Measurements from ENCODE around the gene NRIP3. TPM values are rescaled to one million over a fixed set of nuclear protein-coding genes. Genes with fewer than 3 reads are reported as not detected.

Gene NRIP3
- total RNA-seq, 4 donors from 2014 or later = 0.29 to 6.8 (median 3.8) TPM

DNA sequence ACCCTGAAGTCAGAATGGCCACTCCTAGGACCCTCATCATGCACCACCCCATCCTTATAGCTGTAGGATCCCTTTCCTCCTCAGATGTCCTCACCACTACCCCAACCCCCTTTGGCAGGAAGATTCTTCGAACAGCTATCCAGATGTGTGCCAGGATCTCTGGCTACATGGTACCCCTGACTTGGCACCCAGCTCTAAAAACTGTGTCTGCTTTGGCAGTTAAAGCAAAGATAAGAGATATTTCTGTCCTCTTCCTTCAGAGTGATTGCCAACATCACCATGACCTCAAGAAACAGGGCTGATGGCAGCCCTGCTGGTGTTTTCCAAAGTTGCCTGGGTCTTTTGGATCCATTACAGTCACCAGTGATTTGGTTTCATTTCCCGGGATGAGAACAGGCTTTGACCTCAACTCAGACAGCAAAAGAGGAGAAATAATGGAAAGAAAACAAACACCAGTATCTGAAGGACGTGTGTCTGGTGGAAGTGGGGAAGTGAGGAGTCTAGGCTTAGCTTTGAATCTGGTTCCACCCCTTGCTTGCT lies 4.3 kb upstream of the NRIP3 start:
- DNase-seq = no peak
- intact Hi-C loops (cut with DNase I; ENCODE audit: low total_unique reads) = no loop called here
- no peaks in the 10 kb centered on the region for H3K36me3 ChIP-seq
- no peak overlapping the region for H3K27ac ChIP-seq
- TF ChIP-seq POLR2A (IDR thresholded peaks at IDR 0.05) = no peak
- TF ChIP-seq, protein P1, sequence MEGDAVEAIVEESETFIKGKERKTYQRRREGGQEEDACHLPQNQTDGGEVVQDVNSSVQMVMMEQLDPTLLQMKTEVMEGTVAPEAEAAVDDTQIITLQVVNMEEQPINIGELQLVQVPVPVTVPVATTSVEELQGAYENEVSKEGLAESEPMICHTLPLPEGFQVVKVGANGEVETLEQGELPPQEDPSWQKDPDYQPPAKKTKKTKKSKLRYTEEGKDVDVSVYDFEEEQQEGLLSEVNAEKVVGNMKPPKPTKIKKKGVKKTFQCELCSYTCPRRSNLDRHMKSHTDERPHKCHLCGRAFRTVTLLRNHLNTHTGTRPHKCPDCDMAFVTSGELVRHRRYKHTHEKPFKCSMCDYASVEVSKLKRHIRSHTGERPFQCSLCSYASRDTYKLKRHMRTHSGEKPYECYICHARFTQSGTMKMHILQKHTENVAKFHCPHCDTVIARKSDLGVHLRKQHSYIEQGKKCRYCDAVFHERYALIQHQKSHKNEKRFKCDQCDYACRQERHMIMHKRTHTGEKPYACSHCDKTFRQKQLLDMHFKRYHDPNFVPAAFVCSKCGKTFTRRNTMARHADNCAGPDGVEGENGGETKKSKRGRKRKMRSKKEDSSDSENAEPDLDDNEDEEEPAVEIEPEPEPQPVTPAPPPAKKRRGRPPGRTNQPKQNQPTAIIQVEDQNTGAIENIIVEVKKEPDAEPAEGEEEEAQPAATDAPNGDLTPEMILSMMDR (IDR thresholded peaks at IDR 0.05) = no peak
- H3K9me3 ChIP-seq = no peaks in the 10 kb centered on the region
- no peak overlapping the region for H3K4me3 ChIP-seq
- no peaks in the 10 kb centered on the region for H3K27me3 ChIP-seq
- H3K4me1 ChIP-seq = peaks cover 0 to 11% of the 10 kb centered on the region in 2 donors

DNA sequence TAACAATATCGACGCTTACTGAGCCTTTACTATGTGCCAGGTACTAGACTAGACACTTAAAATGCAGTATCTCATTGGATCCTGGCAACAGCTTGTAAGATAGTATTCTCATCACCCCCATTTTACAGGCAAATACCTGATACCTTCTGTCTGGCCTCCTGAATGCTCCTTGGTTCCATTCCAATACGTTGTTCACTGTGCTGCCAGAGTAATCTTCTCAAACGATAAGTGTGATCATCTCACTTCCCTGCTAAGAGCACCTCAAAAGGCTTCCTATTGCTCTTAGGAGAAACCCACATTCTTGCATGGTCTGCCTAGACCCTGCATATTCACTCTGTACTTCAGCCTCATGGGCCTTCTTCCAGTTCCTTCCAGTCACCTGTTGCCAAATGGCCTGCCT lies 1.3 kb upstream of the NRIP3 start:
- H3K4me1 ChIP-seq = peaks cover 0 to 14% of the 10 kb centered on the region in 2 donors
- no peaks in the 10 kb centered on the region for H3K27me3 ChIP-seq
- no peak overlapping the region for H3K4me3 ChIP-seq
- H3K27ac ChIP-seq = no peak overlapping the region
- TF ChIP-seq, protein P1 (IDR thresholded peaks at IDR 0.05) = no peak
- TF ChIP-seq POLR2A (IDR thresholded peaks at IDR 0.05) = no peak
- no peaks in the 10 kb centered on the region for H3K36me3 ChIP-seq
- intact Hi-C loops (cut with DNase I; ENCODE audit: low total_unique reads) = no loop called here
- H3K9me3 ChIP-seq = no peaks in the 10 kb centered on the region
- no peak for DNase-seq

DNA sequence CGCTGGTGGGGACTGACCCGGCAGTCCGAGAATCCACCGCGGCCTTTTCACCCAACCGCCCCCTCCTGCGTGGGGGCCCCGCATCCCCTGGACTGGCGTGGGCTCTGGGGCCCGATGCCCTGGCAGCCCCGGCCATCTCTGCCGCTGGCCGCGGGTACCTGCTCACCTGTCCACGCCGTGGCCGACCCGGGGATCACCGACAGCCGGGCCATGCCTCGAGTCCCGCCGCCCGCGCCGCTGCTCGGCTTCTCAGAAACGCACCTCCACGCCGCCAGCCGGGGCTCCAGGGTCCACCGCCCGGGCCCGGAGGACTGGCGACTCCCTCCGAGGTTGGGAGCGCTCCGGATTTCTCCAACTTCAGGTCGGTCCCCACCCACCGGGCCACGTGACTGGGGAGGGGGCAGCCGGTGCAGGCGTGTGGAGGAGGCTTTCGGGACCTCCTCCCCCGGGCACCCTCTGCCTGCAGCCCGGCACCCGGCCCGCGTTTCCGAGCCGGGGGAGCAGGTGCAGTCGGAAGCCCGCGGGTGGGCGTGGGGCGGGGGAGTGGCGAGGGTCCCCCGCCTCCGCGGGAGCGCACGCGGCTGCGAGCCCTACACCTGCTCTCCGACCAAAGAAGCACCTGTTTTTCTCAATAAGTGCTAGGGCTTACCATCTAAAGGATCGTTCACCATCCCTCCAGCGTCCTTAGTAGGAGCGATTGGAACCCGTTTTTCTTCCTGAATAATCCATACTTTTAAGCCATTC lies 554 bp upstream of the NRIP3 start:
- no peak for TF ChIP-seq POLR2A (IDR thresholded peaks at IDR 0.05)
- TF ChIP-seq, protein P1 (IDR thresholded peaks at IDR 0.05) = no peak
- no peaks in the 10 kb centered on the region for H3K36me3 ChIP-seq
- intact Hi-C loops (cut with DNase I; ENCODE audit: low total_unique reads) = no loop called here
- no peak overlapping the region for H3K27ac ChIP-seq
- peak overlapping the region; percentile 23 to 31 for H3K4me3 ChIP-seq
- no peaks in the 10 kb centered on the region for H3K27me3 ChIP-seq
- peaks cover 0 to 14% of the 10 kb centered on the region in 2 donors for H3K4me1 ChIP-seq
- no peaks in the 10 kb centered on the region for H3K9me3 ChIP-seq
- peak; percentile 20 to 23 for DNase-seq

DNA sequence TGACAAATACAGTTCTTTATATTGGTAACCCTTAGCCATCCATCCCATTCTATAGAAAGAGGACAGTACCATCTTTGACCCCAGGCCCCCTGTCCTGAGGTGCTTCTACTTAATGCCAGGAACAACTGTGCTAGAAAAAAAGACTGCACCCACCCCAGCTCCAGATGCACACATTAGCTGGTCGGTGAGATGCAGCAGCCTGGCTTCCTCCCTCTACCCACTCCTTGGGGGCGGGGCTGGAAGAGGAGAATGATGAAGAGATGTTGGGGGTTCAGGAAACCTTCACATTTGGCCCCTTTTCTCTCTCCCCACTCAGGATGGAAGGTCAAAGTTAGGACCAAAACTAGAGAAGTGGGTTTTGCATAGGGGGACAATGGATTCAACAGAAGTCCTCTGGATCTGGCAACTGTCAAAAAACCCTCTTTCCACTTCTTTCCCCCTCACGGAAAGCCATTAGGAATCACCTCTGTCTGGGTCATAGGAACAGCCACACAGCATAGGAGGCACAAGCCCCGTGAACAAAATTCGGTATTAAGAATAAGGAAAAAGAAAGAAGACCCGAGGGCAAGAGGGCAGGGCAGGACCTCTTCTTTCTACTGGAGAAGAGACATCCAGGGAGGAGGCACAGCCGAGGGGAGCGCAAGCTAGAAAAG lies 755 bp downstream of the NRIP3 start:
- Histone ChIP-seq H3K27me3 (no peaks in the 10 kb centered on the region), H3K4me3 (peak overlapping the region; percentile 23 to 31), H3K9me3 (no peaks in the 10 kb centered on the region), H3K4me1 (peaks cover 0 to 14% of the 10 kb centered on the region in 2 donors), H3K36me3 (no peaks in the 10 kb centered on the region), H3K27ac (no peak overlapping the region)
- intact Hi-C loops (cut with DNase I; ENCODE audit: low total_unique reads) = no loop called here
- no peak for DNase-seq
- no peak for TF ChIP-seq POLR2A (IDR thresholded peaks at IDR 0.05)
- TF ChIP-seq, protein P1 (IDR thresholded peaks at IDR 0.05) = no peak

DNA sequence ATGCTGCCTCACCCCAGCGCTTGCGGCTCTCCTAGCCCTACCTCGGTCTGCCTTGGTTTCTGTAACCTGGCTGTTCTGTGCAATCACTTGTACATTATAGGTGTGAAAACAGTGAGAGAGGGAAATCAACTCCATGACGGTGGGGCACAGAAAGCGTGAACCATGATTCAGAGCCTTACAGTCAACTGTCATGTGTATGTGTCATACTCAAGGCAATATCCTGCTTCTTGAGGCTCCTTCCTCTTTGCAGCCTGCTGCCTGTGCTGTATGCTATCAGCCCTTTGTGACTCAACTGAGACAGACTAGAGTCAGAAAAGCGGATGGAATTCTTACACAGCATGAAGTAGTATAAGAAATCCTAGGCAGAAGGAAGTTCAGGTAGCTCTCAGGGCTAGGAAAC lies 2.1 kb downstream of the NRIP3 start:
- no peak overlapping the region for H3K27ac ChIP-seq
- TF ChIP-seq, protein P1 (IDR thresholded peaks at IDR 0.05) = no peak
- TF ChIP-seq POLR2A (IDR thresholded peaks at IDR 0.05) = no peak
- no peak for DNase-seq
- no peaks in the 10 kb centered on the region for H3K9me3 ChIP-seq
- H3K4me3 ChIP-seq = no peak overlapping the region
- H3K4me1 ChIP-seq = peaks cover 0 to 14% of the 10 kb centered on the region in 2 donors
- H3K36me3 ChIP-seq = no peaks in the 10 kb centered on the region
- no peaks in the 10 kb centered on the region for H3K27me3 ChIP-seq
- intact Hi-C loops (cut with DNase I; ENCODE audit: low total_unique reads) = no loop called here

Measured in uterus (tissue), 4 donors.